GM12878 (cell line): ENCODE data around the gene DMRTB1. TPM values are rescaled to one million over a fixed set of nuclear protein-coding genes. Genes with fewer than 3 reads are reported as not detected.

Experiments
- ATAC-seq: fragments of 200-7000 bp; cut with Tn5 transposase; 3 replicates; pipeline ENCODE4 v1.9.1; 2020; ENCODE audit warnings: mild to moderate bottlenecking, moderate library complexity
- BruUV-seq: library from RNA; stranded (reverse); fragments of 400-500 nt; replicated peaks from 2 replicates; lab custom pipeline; 2021; lab: Mats Ljungman, UMichigan
- CTCF ChIA-PET: fragments of 300-600 bp; sonication (Branson Sonifier 250); formaldehyde crosslinking; extraction: SDS; loops from one replicate; lab custom pipeline; 2021; ENCODE audit warnings: inconsistent platforms; lab: Yijun Ruan, JAX
- POLR2A ChIA-PET: fragments of 350-600 bp; formaldehyde crosslinking; extraction: SDS; loops from one replicate; lab custom pipeline; 2021; ENCODE audit warnings: inconsistent platforms; lab: Charles Lee
- RAD21 ChIA-PET: fragments of 300-600 bp; sonication (Branson Sonifier 250); formaldehyde crosslinking; loops from one replicate; lab custom pipeline; 2023; ENCODE audit warnings: antibody characterized with exemption; ENCODE audit not compliant: unreplicated experiment; lab: Charles Lee
- SMC1A ChIA-PET: fragments of 300-600 bp; sonication (Branson Sonifier 250); formaldehyde crosslinking; loops from one replicate; lab custom pipeline; 2023; ENCODE audit not compliant: unreplicated experiment, uncharacterized antibody; lab: Charles Lee
- DNase-seq: peaks from one replicate; pipeline ENCODE4 v3.0.0-alpha.2; 2011; ENCODE audit warnings: low read depth, low spot score
- FAIRE-seq: peaks from 3 replicates; lab custom pipeline; 2011; peaks lifted over from hg19 to GRCh38; lab: Jason Lieb, UNC
- H2AFZ ChIP-seq: 2 replicates; pipeline ENCODE4 v1.6.0; 2011; ENCODE audit warnings: low read depth, low read length, control low read depth; ENCODE audit not compliant: control insufficient read depth
- H3K27ac ChIP-seq: 2 replicates; pipeline ENCODE4 v1.5.1; 2011; ENCODE audit warnings: control low read depth; ENCODE audit not compliant: control insufficient read depth, insufficient read depth
- H3K27me3 ChIP-seq, 2 experiments: replicated peaks in 1 of 2; 2 replicates each; pipeline versions ENCODE4 v1.6.0 to v1.6.1; 2011; ENCODE audit warnings: low read length in 1 of 2; ENCODE audit not compliant: control insufficient read depth in 2 of 2, insufficient read depth in 2 of 2
- H3K36me3 ChIP-seq, 2 experiments: 2 replicates each; pipeline ENCODE4 v1.5.1; 2011; ENCODE audit warnings: low read length in 1 of 2; ENCODE audit not compliant: control insufficient read depth in 2 of 2, insufficient read depth in 2 of 2
- H3K4me1 ChIP-seq: 2 replicates; pipeline ENCODE4 v1.6.1; 2011; ENCODE audit warnings: mild to moderate bottlenecking, low read length, moderate library complexity, mixed read lengths; ENCODE audit not compliant: control insufficient read depth, insufficient read depth
- H3K4me2 ChIP-seq: 2 replicates; pipeline ENCODE4 v1.6.0; 2011; ENCODE audit warnings: control low read depth; ENCODE audit not compliant: control insufficient read depth, insufficient read depth
- H3K4me3 ChIP-seq: fragments of 200-600 bp; sonication (generic); 2 replicates; pipeline ENCODE4 v1.5.1; 2016
- H3K79me2 ChIP-seq: 2 replicates; pipeline ENCODE4 v1.6.0; 2011; ENCODE audit warnings: low read length; ENCODE audit not compliant: control insufficient read depth, insufficient read depth
- H3K9ac ChIP-seq: 2 replicates; pipeline ENCODE4 v1.8.0; 2011; ENCODE audit warnings: low read length, control low read depth, mixed read lengths; ENCODE audit not compliant: control insufficient read depth, insufficient read depth
- H3K9me3 ChIP-seq: replicated peaks from 3 replicates; pipeline ENCODE4 v1.5.1; 2011; ENCODE audit warnings: mild to moderate bottlenecking, low read length; ENCODE audit not compliant: control insufficient read depth, insufficient read depth
- H4K20me1 ChIP-seq: 2 replicates; pipeline ENCODE4 v1.6.0; 2011; ENCODE audit not compliant: control insufficient read depth, insufficient read depth
- NR2F1 ChIP-seq: fragments of 450-650 bp; conservative IDR thresholded peaks from 2 replicates; pipeline ENCODE4 v1.6.1; 2017; ENCODE audit warnings: mild to moderate bottlenecking
- ZZZ3 ChIP-seq: IDR thresholded peaks from 2 replicates; pipeline ENCODE4 v1.6.1; 2011; ENCODE audit warnings: low read depth; ENCODE audit not compliant: control insufficient read depth, insufficient read length
- WGBS: methylation state at CpG from one replicate; pipeline ENCODE4 v1.1.6; 2016; ENCODE audit warnings: low lambda C conversion rate; ENCODE audit not compliant: insufficient replicate concordance, insufficient coverage; ENCODE audit errors: missing lambda C conversion rate; 5-methylcytosine and 5-hydroxymethylcytosine counted together
- in situ Hi-C: fragments of 300-500 bp; cut with MboI; formaldehyde crosslinking; loops from 9 replicates; pipeline ENCODE4 v1.14.3; 2018; ENCODE audit warnings: mixed read lengths
- intact Hi-C: fragments of 100-400 bp; cut with micrococcal nuclease; formaldehyde crosslinking; loops from one replicate; pipeline ENCODE4 v1.14.2; 2022; ENCODE audit not compliant: unreplicated experiment
- polyA plus RNA-seq, 11 experiments: library from polyadenylated mRNA; depleted of rRNA in 4 of 11; unstranded in 6 of 11; stranded (reverse) in 5 of 11; fragments of >200 nt; fragmentation: Nextera tagmentation in 4 of 11; fragmentation: Illumina TruSeq in 1 of 11; extraction: Ambion mirVana in 4 of 11; extraction: Trizol in 1 of 11; gene quantifications; 1 replicate in 1 of 11; 2 replicates in 10 of 11; pipeline versions ENCODE4 v1.2.1 to v1.2.3, GENCODE V29; 2011 to 2016; ENCODE audit warnings: inconsistent platforms in 2 of 11, missing spikeins in 2 of 11, low read depth in 1 of 11
- total RNA-seq, 4 experiments: library from RNA; depleted of rRNA in 3 of 4; stranded (reverse); fragments of >200 nt in 3 of 4; fragmentation: Illumina TruSeq in 1 of 4; extraction: Trizol in 1 of 4; gene quantifications; 2 replicates each; pipeline versions ENCODE4 v1.2.1 to v1.2.3, GENCODE V29; 2013 to 2021

DMRTB1 gene
- total and polyA plus RNA-seq, 10 of the 15 experiments (the other 5 are each of a cell fraction or from before 2014, with no cell fraction given): not detected

DNA sequence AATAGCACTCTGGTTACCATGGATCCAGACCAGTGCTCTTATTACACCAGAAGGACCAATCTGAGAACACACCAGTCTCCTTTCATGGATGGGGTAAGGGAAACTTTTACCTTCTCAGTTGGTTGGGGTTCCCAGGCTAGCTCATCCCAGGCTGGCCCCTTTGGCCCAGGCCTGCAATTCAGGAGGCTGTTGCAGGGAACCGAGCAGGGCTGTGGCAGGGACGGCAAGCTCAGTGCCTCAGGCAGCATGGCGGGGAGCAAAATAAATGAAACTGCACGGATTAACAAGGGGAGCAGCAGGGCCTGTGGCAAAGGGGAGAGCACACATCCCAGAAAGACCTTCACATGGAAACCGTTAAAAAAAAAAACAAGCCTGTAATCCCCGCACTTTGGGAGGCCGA, 57.0 kb downstream of the DMRTB1 start:
- FAIRE-seq (no peak), ATAC-seq (no peak), DNase-seq (no peak)
- Histone ChIP-seq H2AFZ (no peak overlapping the region), H4K20me1 (no peaks in the 10 kb centered on the region), H3K4me2 (no peak overlapping the region), H3K27ac (no peak overlapping the region), H3K9ac (no peak overlapping the region), H3K9me3 (no peaks in the 10 kb centered on the region), H3K27me3 (peaks cover 0 to 2% of the 10 kb centered on the region in 2 experiments; a peak in 1 of 4 replicates), H3K4me1 (no peaks in the 10 kb centered on the region), H3K4me3 (no peak overlapping the region), H3K79me2 (no peaks in the 10 kb centered on the region), H3K36me3 (no peaks in the 10 kb centered on the region)
- intact Hi-C loops: no loop called here
- RAD21 ChIA-PET: no interaction called here
- CTCF ChIA-PET: no interaction called here
- 73% methylated on average over 6 of the region's 7 CpGs for WGBS
- POLR2A ChIA-PET: no interaction called here
- TF ChIP-seq NR2F1 (no peak), ZZZ3 (no peak)
- SMC1A ChIA-PET: no interaction called here
- in situ Hi-C loops: no loop called here
- no TSS peak for BruUV-seq

Other genes starting within 250 kb of the DMRTB1 start
- 37.8 and 45.1 TPM in 2 replicates for gene CZIB, start 238.8 kb upstream of the DMRTB1 start, total RNA-seq (2014; rRNA removed)
- 35.2 and 36.1 TPM in 2 replicates for gene CZIB, start 238.8 kb upstream of the DMRTB1 start, total RNA-seq (2014; rRNA removed; fragmentation: Illumina TruSeq; extraction: Trizol)
- 32.8 and 38.1 TPM in 2 replicates for gene CZIB, start 238.8 kb upstream of the DMRTB1 start, total RNA-seq (2021)
- gene CZIB, start 238.8 kb upstream of the DMRTB1 start, polyA plus RNA-seq (2011; rRNA removed): 62.9 and 66.8 TPM in 2 replicates
- gene CZIB, start 238.8 kb upstream of the DMRTB1 start, polyA plus RNA-seq (2014; fragmentation: Illumina TruSeq; extraction: Trizol): 43.3 and 43.6 TPM in 2 replicates
- 10 to 100 TPM; 55.1 to 68.3 TPM for gene CZIB, start 238.8 kb upstream of the DMRTB1 start, polyA plus RNA-seq (2014; fragmentation: Nextera tagmentation; extraction: Ambion mirVana)
- gene CZIB, start 238.8 kb upstream of the DMRTB1 start, polyA plus RNA-seq (2014; rRNA removed): 41.8 and 45.7 TPM in 2 replicates
- 10 to 100 TPM; 65.4 to 66.7 TPM for gene CZIB, start 238.8 kb upstream of the DMRTB1 start, polyA plus RNA-seq (2016; fragmentation: Nextera tagmentation; extraction: Ambion mirVana)
- 62.6 and 67.5 TPM in 2 replicates for gene MAGOH, start 220.9 kb upstream of the DMRTB1 start, total RNA-seq (2014; rRNA removed)
- gene MAGOH, start 220.9 kb upstream of the DMRTB1 start, total RNA-seq (2014; rRNA removed; fragmentation: Illumina TruSeq; extraction: Trizol): 87.9 and 90.7 TPM in 2 replicates
- 66.8 and 70.7 TPM in 2 replicates for gene MAGOH, start 220.9 kb upstream of the DMRTB1 start, total RNA-seq (2021)
- gene MAGOH, start 220.9 kb upstream of the DMRTB1 start, polyA plus RNA-seq (2011; rRNA removed): 79.4 and 112 TPM in 2 replicates
- 134 and 172 TPM in 2 replicates for gene MAGOH, start 220.9 kb upstream of the DMRTB1 start, polyA plus RNA-seq (2014; fragmentation: Illumina TruSeq; extraction: Trizol)
- gene MAGOH, start 220.9 kb upstream of the DMRTB1 start, polyA plus RNA-seq (2014; fragmentation: Nextera tagmentation; extraction: Ambion mirVana): 100 to 1,000 TPM in 1 of 2 experiments, 10 to 100 TPM in 1; 85.4 to 261 TPM
- gene MAGOH, start 220.9 kb upstream of the DMRTB1 start, polyA plus RNA-seq (2014; rRNA removed): 129 and 140 TPM in 2 replicates
- gene MAGOH, start 220.9 kb upstream of the DMRTB1 start, polyA plus RNA-seq (2016; fragmentation: Nextera tagmentation; extraction: Ambion mirVana): 10 to 100 TPM; 62.6 to 91.8 TPM
- 21.3 and 23.8 TPM in 2 replicates for gene LRP8, start 131.3 kb upstream of the DMRTB1 start, total RNA-seq (2014; rRNA removed)
- 19.2 and 20.8 TPM in 2 replicates for gene LRP8, start 131.3 kb upstream of the DMRTB1 start, total RNA-seq (2014; rRNA removed; fragmentation: Illumina TruSeq; extraction: Trizol)
- gene LRP8, start 131.3 kb upstream of the DMRTB1 start, total RNA-seq (2021): 25.5 and 26.1 TPM in 2 replicates
- 25.5 and 40.5 TPM in 2 replicates for gene LRP8, start 131.3 kb upstream of the DMRTB1 start, polyA plus RNA-seq (2011; rRNA removed)
- 21.9 and 26.6 TPM in 2 replicates for gene LRP8, start 131.3 kb upstream of the DMRTB1 start, polyA plus RNA-seq (2014; fragmentation: Illumina TruSeq; extraction: Trizol)
- gene LRP8, start 131.3 kb upstream of the DMRTB1 start, polyA plus RNA-seq (2014; fragmentation: Nextera tagmentation; extraction: Ambion mirVana): 1 to 10 TPM; 3.6 to 4.5 TPM
- gene LRP8, start 131.3 kb upstream of the DMRTB1 start, polyA plus RNA-seq (2014; rRNA removed): 27.3 and 33.7 TPM in 2 replicates
- 1 to 10 TPM; 2.8 to 3.1 TPM for gene LRP8, start 131.3 kb upstream of the DMRTB1 start, polyA plus RNA-seq (2016; fragmentation: Nextera tagmentation; extraction: Ambion mirVana)